A673 (cell line): ENCODE measurements around the gene RNF121. TPM values are rescaled to one million over a fixed set of nuclear protein-coding genes. Genes with fewer than 3 reads are reported as not detected.

Source experiments
- BruUV-seq: library from RNA; stranded (reverse); fragments of 400-500 nt; replicated peaks from 2 replicates; lab custom pipeline; 2021; lab: Mats Ljungman, UMichigan
- CTCF ChIA-PET: fragments of 300-600 bp; sonication (Branson Sonifier 250); formaldehyde crosslinking; loops from one replicate; lab custom pipeline; 2022; ENCODE audit warnings: antibody characterized with exemption; lab: Charles Lee
- POLR2A ChIA-PET: fragments of 300-600 bp; sonication (Branson Sonifier 250); formaldehyde crosslinking; loops from one replicate; lab custom pipeline; 2022; ENCODE audit warnings: antibody characterized with exemption; ENCODE audit not compliant: low non-redundant PET; lab: Charles Lee
- DNase-seq: peaks from one replicate; pipeline ENCODE4 v3.0.0-alpha.2; 2015; ENCODE audit warnings: low spot score
- H3K27ac ChIP-seq: fragments of 200-600 bp; sonication (generic); 2 replicates; pipeline ENCODE4 v1.5.1; 2016; ENCODE audit warnings: mixed run types, low read depth, mild to moderate bottlenecking, mixed read lengths, antibody characterized with exemption, low read length; ENCODE audit not compliant: poor library complexity, severe bottlenecking
- H3K27me3 ChIP-seq: fragments of 200-600 bp; sonication (generic); replicated peaks from 2 replicates; pipeline ENCODE4 v1.6.1; 2017; ENCODE audit warnings: mixed run types, low read depth, mild to moderate bottlenecking, mixed read lengths, antibody characterized with exemption, low read length; ENCODE audit not compliant: insufficient read depth, poor library complexity
- H3K36me3 ChIP-seq: fragments of 200-600 bp; sonication (generic); 2 replicates; pipeline ENCODE4 v1.6.1; 2016; ENCODE audit warnings: mixed run types, mild to moderate bottlenecking, mixed read lengths, antibody characterized with exemption, low read length; ENCODE audit not compliant: insufficient read depth, poor library complexity, severe bottlenecking
- H3K4me1 ChIP-seq: fragments of 200-600 bp; sonication (generic); 2 replicates; pipeline ENCODE4 v1.6.1; 2017; ENCODE audit warnings: mixed run types, mild to moderate bottlenecking, mixed read lengths, antibody characterized with exemption, low read length; ENCODE audit not compliant: insufficient read depth, poor library complexity, severe bottlenecking
- H3K4me3 ChIP-seq: fragments of 200-600 bp; sonication (generic); 2 replicates; pipeline ENCODE4 v1.5.1; 2016; ENCODE audit warnings: low read depth, mixed run types, mild to moderate bottlenecking, mixed read lengths, low read length; ENCODE audit not compliant: poor library complexity, severe bottlenecking
- H3K9me3 ChIP-seq: fragments of 200-600 bp; sonication (generic); 2 replicates; pipeline ENCODE4 v1.6.1; 2016; ENCODE audit warnings: mixed run types, low read depth, mild to moderate bottlenecking, mixed read lengths, antibody characterized with exemption, low read length; ENCODE audit not compliant: poor library complexity, severe bottlenecking
- CTCF ChIP-seq: fragments of 300-800, 200-600 bp; sonication (generic); conservative IDR thresholded peaks from 2 replicates; pipeline ENCODE4 v1.5.1; 2017; ENCODE audit warnings: low read depth, mild to moderate bottlenecking, antibody characterized with exemption, low read length, moderate library complexity, mixed read lengths
- EZH2 ChIP-seq: fragments of 200-600 bp; sonication (generic); IDR thresholded peaks from 2 replicates; pipeline ENCODE4 v1.6.1; 2017; ENCODE audit warnings: borderline replicate concordance, low read depth, mild to moderate bottlenecking, mixed read lengths, antibody characterized with exemption, low read length; ENCODE audit not compliant: poor library complexity, severe bottlenecking
- intact Hi-C: fragments of 100-400 bp; cut with micrococcal nuclease; formaldehyde crosslinking; loops from one replicate; pipeline ENCODE4 v1.10.0; 2022; ENCODE audit not compliant: unreplicated experiment
- total RNA-seq: library from RNA; stranded (reverse); gene quantifications from 2 replicates; pipeline ENCODE4 v1.2.3, GENCODE V29; 2021

RNF121 gene
- total RNA-seq, 1 experiment from 2014 or later, result 59.1 TPM

- no peaks in the 10 kb centered on the region for H3K4me1 ChIP-seq
- intact Hi-C loops, result no loop called here
- no peaks in the 10 kb centered on the region for H3K36me3 ChIP-seq
- DNase-seq, result no peak
- ChIA-PET CTCF (no interaction called here), POLR2A (no interaction called here)
- H3K9me3 ChIP-seq, result no peaks in the 10 kb centered on the region
- no peak overlapping the region for H3K4me3 ChIP-seq
- no peak overlapping the region for H3K27ac ChIP-seq
- H3K27me3 ChIP-seq, result no peaks in the 10 kb centered on the region
- TF ChIP-seq CTCF, result no peak
- TF ChIP-seq EZH2, result no peak
- BruUV-seq, result no TSS peak
Measured at GRCh38 chr11:71940561-71941219, 11.8 kb downstream of the RNF121 start.

- H3K4me3 ChIP-seq, result no peak overlapping the region
- intact Hi-C loops, result no loop called here
- H3K9me3 ChIP-seq, result no peaks in the 10 kb centered on the region
- no peak for TF ChIP-seq EZH2
- TF ChIP-seq CTCF, result no peak
- H3K27ac ChIP-seq, result no peak overlapping the region
- POLR2A ChIA-PET, result interaction anchor here (0.6 kb wide), 1 partner anchor 9 kb away, joined by 4 read pairs; no protein-coding TSS in a partner anchor
- H3K36me3 ChIP-seq, result no peaks in the 10 kb centered on the region
- no TSS peak for BruUV-seq
- H3K4me1 ChIP-seq, result no peaks in the 10 kb centered on the region
- DNase-seq, result no peak
- CTCF ChIA-PET, result no interaction called here
- no peaks in the 10 kb centered on the region for H3K27me3 ChIP-seq
Measured at GRCh38 chr11:71946144-71946571, 17.3 kb downstream of the RNF121 start.

- Histone ChIP-seq H3K9me3 (no peaks in the 10 kb centered on the region), H3K27ac (no peak overlapping the region), H3K36me3 (no peaks in the 10 kb centered on the region), H3K27me3 (no peaks in the 10 kb centered on the region), H3K4me3 (no peak overlapping the region), H3K4me1 (no peaks in the 10 kb centered on the region)
- no peak for DNase-seq
- no TSS peak for BruUV-seq
- ChIA-PET CTCF (no interaction called here), POLR2A (no interaction called here)
- intact Hi-C loops, result no loop called here
- TF ChIP-seq CTCF (no peak), EZH2 (no peak)
Measured at GRCh38 chr11:71947498-71947897, 18.7 kb downstream of the RNF121 start.
